Measurements from ENCODE around the gene FYCO1. TPM values are rescaled to one million over a fixed set of nuclear protein-coding genes. Genes with fewer than 3 reads are reported as not detected.

FYCO1 gene
- polyA plus RNA-seq, 1 donor (not counting 4 experiments of a cell fraction or from before 2014, with no cell fraction given): 6.1 TPM

- H4K20me1 ChIP-seq (ENCODE audit: control insufficient read depth, extremely low read depth, insufficient read depth, low read length): no peaks in the 10 kb centered on the region
- H3K79me2 ChIP-seq (ENCODE audit: control insufficient read depth, insufficient read depth, low read length): no peaks in the 10 kb centered on the region
- no peaks in the 10 kb centered on the region for H3K9me3 ChIP-seq (ENCODE audit: control insufficient read depth, low read depth, low read length)
- DNase-seq (ENCODE audit: low read depth, low spot score) (no peak), FAIRE-seq (no peak)
- no peaks in the 10 kb centered on the region for H3K27me3 ChIP-seq (ENCODE audit: control insufficient read depth, extremely low read depth, insufficient read depth, low read length)
- H3K4me3 ChIP-seq (ENCODE audit: control insufficient read depth in 2 of 3, extremely low read depth in 1 of 3, insufficient read depth in 2 of 3, low read depth in 1 of 3, low read length in 3 of 3): no peak overlapping the region
- H2AFZ ChIP-seq (ENCODE audit: control insufficient read depth, low read length): no peak overlapping the region
- H3K4me1 ChIP-seq (ENCODE audit: control insufficient read depth, extremely low read depth, insufficient read depth, low read length): no peaks in the 10 kb centered on the region
- no peak overlapping the region for H3K9ac ChIP-seq (ENCODE audit: control insufficient read depth, extremely low read depth, insufficient read depth, low read length)
- no peaks in the 10 kb centered on the region for H3K9me1 ChIP-seq (ENCODE audit: control insufficient read depth, extremely low read depth, insufficient read depth, low read length)
- peaks cover 8 to 37% of the 10 kb centered on the region in 2 experiments for H3K36me3 ChIP-seq (ENCODE audit: control insufficient read depth in 2 of 2, extremely low read depth in 1 of 2, insufficient read depth in 2 of 2, low read length in 2 of 2)
- H3K4me2 ChIP-seq (ENCODE audit: control insufficient read depth, extremely low read depth, insufficient read depth, low read depth, low read length): no peak overlapping the region
- dilution Hi-C loops (cut with MboI; ENCODE audit: extremely low pct_ligation_motif_present, low sequenced_read_pairs): no loop called here
- H3K27ac ChIP-seq (ENCODE audit: control insufficient read depth, insufficient read depth, low read length): no peak overlapping the region
- TF ChIP-seq CTCF (optimal IDR thresholded peaks at IDR 0.05 in 1 of 3, IDR thresholded peaks at IDR 0.05 in 1 of 3, conservative IDR thresholded peaks at IDR 0.05 in 1 of 3; ENCODE audit: extremely low read depth in 1 of 3, insufficient read depth in 2 of 3, low read length in 3 of 3) (no peak), EZH2 (IDR thresholded peaks at IDR 0.05; ENCODE audit: low read length) (no peak)
Observed at GRCh38 chr3:45948311-45948781, 47.3 kb downstream of the FYCO1 start.

- H3K9me1 ChIP-seq (ENCODE audit: control insufficient read depth, extremely low read depth, insufficient read depth, low read length): no peaks in the 10 kb centered on the region
- H3K4me1 ChIP-seq (ENCODE audit: control insufficient read depth, extremely low read depth, insufficient read depth, low read length): no peaks in the 10 kb centered on the region
- H3K9me3 ChIP-seq (ENCODE audit: control insufficient read depth, low read depth, low read length): no peaks in the 10 kb centered on the region
- no peaks in the 10 kb centered on the region for H4K20me1 ChIP-seq (ENCODE audit: control insufficient read depth, extremely low read depth, insufficient read depth, low read length)
- H3K9ac ChIP-seq (ENCODE audit: control insufficient read depth, extremely low read depth, insufficient read depth, low read length): no peak overlapping the region
- H3K79me2 ChIP-seq (ENCODE audit: control insufficient read depth, insufficient read depth, low read length): no peaks in the 10 kb centered on the region
- H2AFZ ChIP-seq (ENCODE audit: control insufficient read depth, low read length): no peak overlapping the region
- no peak overlapping the region for H3K27ac ChIP-seq (ENCODE audit: control insufficient read depth, insufficient read depth, low read length)
- H3K4me2 ChIP-seq (ENCODE audit: control insufficient read depth, extremely low read depth, insufficient read depth, low read depth, low read length): no peak overlapping the region
- TF ChIP-seq EZH2 (IDR thresholded peaks at IDR 0.05; ENCODE audit: low read length): no peak
- no peak for TF ChIP-seq CTCF (optimal IDR thresholded peaks at IDR 0.05 in 1 of 3, IDR thresholded peaks at IDR 0.05 in 1 of 3, conservative IDR thresholded peaks at IDR 0.05 in 1 of 3; ENCODE audit: extremely low read depth in 1 of 3, insufficient read depth in 2 of 3, low read length in 3 of 3)
- no peak overlapping the region for H3K4me3 ChIP-seq (ENCODE audit: control insufficient read depth in 2 of 3, extremely low read depth in 1 of 3, insufficient read depth in 2 of 3, low read depth in 1 of 3, low read length in 3 of 3)
- dilution Hi-C loops (cut with MboI; ENCODE audit: extremely low pct_ligation_motif_present, low sequenced_read_pairs): no loop called here
- no peaks in the 10 kb centered on the region for H3K27me3 ChIP-seq (ENCODE audit: control insufficient read depth, extremely low read depth, insufficient read depth, low read length)
- DNase-seq (ENCODE audit: low read depth, low spot score) (no peak), FAIRE-seq (no peak)
- H3K36me3 ChIP-seq (ENCODE audit: control insufficient read depth in 2 of 2, extremely low read depth in 1 of 2, insufficient read depth in 2 of 2, low read length in 2 of 2): peaks cover 6 to 29% of the 10 kb centered on the region in 2 experiments
Observed at GRCh38 chr3:45947361-45947760, 48.3 kb downstream of the FYCO1 start.
